GM19043 (cell line): ENCODE measurements around the gene BRICD5.

Experiments used
- ATAC-seq: cut with Tn5 transposase; IDR thresholded peaks from one replicate; pipeline ENCODE4 v1.9.1; 2021; ENCODE audit warnings: low read depth; ENCODE audit not compliant: unreplicated experiment

BRICD5 gene

GRCh38 chr16:2167068-2167638 lies 43.5 kb downstream of the BRICD5 start:
- ATAC-seq = no peak

- ATAC-seq = no peak
Measured at GRCh38 chr16:2166263-2167067, 44.2 kb downstream of the BRICD5 start.

DNA sequence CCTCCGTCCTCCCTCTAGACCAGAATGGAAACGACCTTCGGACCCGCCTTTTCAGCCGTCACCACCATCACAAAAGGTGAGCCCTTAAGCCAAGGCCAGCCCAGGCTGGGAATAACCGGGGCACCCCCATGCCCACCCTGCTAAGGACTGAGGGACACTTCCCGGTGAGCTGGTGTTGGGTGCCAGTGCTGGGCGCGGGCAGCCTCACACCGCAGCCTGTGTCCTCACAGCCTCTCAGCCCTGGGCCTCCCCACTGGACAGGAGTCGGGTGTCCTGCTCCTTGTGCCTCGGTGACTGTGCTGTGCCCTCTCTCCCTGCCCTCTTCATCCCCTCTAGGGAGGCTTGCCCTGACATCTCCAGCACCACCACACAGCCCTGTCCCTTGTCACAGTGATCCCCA lies 44.8 kb downstream of the BRICD5 start:
- no peak for ATAC-seq

DNA sequence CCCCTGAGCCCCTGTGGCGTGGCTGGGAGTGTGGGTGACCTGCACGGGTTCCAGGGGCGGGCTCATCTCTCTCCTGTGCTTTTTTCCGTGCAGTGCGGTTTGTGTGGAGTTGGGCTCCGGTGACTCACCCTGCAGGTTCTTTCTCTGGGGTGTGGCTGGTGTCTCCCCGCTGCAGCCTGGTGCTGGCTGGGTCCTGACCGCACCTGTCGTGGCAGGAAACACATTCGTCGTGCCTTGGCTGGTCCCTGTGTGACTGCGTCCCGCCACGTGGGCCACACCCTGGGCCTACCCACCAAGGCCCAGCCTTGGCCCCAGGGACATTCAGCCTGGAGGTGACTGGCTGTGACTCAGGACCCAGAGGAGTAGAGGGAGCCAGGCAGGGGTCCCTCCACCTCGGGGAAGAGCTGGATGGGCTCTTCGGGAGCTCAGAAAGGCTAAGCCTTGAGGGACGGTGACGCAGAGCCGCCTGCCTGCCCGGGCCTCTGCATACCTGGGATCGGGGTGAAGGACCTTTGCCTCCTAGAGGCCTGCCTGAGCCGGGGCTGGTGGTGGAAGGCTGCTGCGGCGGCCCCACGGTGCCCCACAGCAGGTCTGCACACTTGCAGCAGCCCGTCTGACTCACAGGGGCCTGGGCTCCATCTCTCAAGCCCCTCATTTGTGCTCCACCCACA lies 47.3 kb downstream of the BRICD5 start:
- ATAC-seq = no peak

DNA sequence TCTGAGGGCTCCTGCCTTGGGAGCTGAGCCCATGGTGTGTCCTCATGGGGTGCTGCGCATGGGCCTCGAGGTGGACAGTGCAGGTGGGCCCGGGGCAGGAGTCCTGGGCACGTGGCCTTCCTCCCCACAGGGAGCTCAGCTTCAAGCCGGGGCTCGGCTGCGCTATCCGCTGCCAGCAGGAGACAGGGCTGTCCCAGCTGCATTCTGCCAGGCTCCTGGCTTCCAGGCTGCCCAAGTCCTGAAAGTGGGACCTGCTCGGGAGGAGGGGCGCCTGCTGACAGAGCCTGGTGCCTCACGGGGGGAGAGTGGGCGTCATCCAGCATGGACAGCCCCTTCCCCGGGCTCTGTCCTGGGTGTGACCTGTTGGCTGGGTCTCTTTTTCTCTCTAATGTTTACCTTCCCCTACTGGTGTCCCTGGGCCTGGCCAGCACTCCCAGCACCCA lies 48.0 kb downstream of the BRICD5 start:
- ATAC-seq = no peak

DNA sequence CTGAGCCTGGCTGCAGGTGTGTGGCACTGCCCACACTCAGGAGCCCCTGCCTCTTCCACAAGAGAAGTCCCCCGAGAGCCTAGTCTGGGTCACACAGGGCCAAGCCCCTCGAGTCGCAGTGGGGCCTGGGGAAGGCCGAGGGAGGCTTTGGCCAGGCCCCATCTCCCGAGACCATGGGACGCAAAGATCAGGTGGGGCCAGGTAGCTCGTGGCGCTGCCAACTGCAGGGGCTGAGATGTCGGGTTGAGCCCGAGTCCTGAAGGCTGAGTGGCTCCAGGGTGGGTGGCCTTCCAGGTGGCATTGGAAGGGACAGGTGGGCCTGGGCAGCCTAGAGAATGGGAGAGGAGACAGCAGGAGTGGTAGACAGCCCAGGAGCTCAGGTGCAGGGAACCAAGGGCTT lies 48.8 kb downstream of the BRICD5 start:
- ATAC-seq = no peak

GRCh38 chr16:2160915-2161551 lies 49.6 kb downstream of the BRICD5 start:
- ATAC-seq = no peak
